ENCODE measurements around the gene FLYWCH1. TPM values are rescaled to one million over a fixed set of nuclear protein-coding genes. Genes with fewer than 3 reads are reported as not detected.

Gene FLYWCH1
- total and polyA plus RNA-seq, 9 of the 15 experiments (the other 6 are each of a cell fraction or from before 2014, with no cell fraction given), result 0.18 to 33.6 (median 11.3) TPM

- TF ChIP-seq MBD2 (IDR thresholded peaks at IDR 0.05; ENCODE audit: borderline replicate concordance, low read depth) (peak; percentile 33; the same call in 1 of the 2 replicates), CHD2 (IDR thresholded peaks at IDR 0.05; ENCODE audit: low read depth, low read length) (no peak), PRMT5 (CRISPR knock-in tag; IDR thresholded peaks at IDR 0.05) (no peak), BCOR (IDR thresholded peaks at IDR 0.05) (no peak), MXD1 (CRISPR knock-in tag; IDR thresholded peaks at IDR 0.05; ENCODE audit: borderline replicate concordance, poor library complexity, severe bottlenecking) (no peak), KDM1A (IDR thresholded peaks at IDR 0.05) (no peak), SAFB (IDR thresholded peaks at IDR 0.05; ENCODE audit: borderline replicate concordance, low read depth, low read length) (no peak), NFATC3 (IDR thresholded peaks at IDR 0.05) (no peak), GABPA (tag; conservative IDR thresholded peaks at IDR 0.05; ENCODE audit: low read depth) (peak; percentile 1; the same call in 1 of the 2 replicates), ZNF764 (CRISPR knock-in tag; IDR thresholded peaks at IDR 0.05; ENCODE audit: low read depth) (no peak), GTF2A2 (tag; IDR thresholded peaks at IDR 0.05) (no peak), THRAP3 (IDR thresholded peaks at IDR 0.05; ENCODE audit: borderline replicate concordance) (no peak), VEZF1 (CRISPR knock-in tag; IDR thresholded peaks at IDR 0.05) (peak; percentile 57), COPS2 (conservative IDR thresholded peaks at IDR 0.05) (no peak), SNRNP70 (optimal IDR thresholded peaks at IDR 0.05; ENCODE audit: low read depth, low read length) (no peak), CGGBP1 (CRISPR knock-in tag; IDR thresholded peaks at IDR 0.05) (no peak), DNMT1 (IDR thresholded peaks at IDR 0.05) (0 out of 2 replicates have a peak, but pooled peaks have one; percentile 40), ATF1 (CRISPR knock-in tag; IDR thresholded peaks at IDR 0.05) (no peak), ATF1 (tag; IDR thresholded peaks at IDR 0.05) (no peak), CEBPG (CRISPR knock-in tag; IDR thresholded peaks at IDR 0.05) (peak; percentile 31; the same call in 1 of the 2 replicates), CEBPG (tag; conservative IDR thresholded peaks at IDR 0.05 in 1 of 2, IDR thresholded peaks at IDR 0.05 in 1 of 2) (no peak), HNRNPH1 (optimal IDR thresholded peaks at IDR 0.05; ENCODE audit: low read depth, low read length) (no peak), FUS (optimal IDR thresholded peaks at IDR 0.05; ENCODE audit: low read depth, low read length) (no peak), DEAF1 (CRISPR knock-in tag; IDR thresholded peaks at IDR 0.05) (no peak), CCAR2 (IDR thresholded peaks at IDR 0.05; ENCODE audit: low read depth, low read length) (no peak), BMI1 (IDR thresholded peaks at IDR 0.05; ENCODE audit: low read length) (no peak), RBM39 (optimal IDR thresholded peaks at IDR 0.05; ENCODE audit: low read depth, low read length) (no peak), ZKSCAN3 (CRISPR knock-in tag; IDR thresholded peaks at IDR 0.05) (no peak), ZNF324 (CRISPR knock-in tag; IDR thresholded peaks at IDR 0.05) (no peak)
These were observed 7.4 kb upstream of the FLYWCH1 start (continued) for GRCh38 chr16:2904100-2904921.

Data from K562 (cell line).